Panc1 (cell line): ENCODE data around the gene GCK. TPM values are rescaled to one million over a fixed set of nuclear protein-coding genes. Genes with fewer than 3 reads are reported as not detected.

Experiments used
- ATAC-seq: fragments of 200-7000 bp; cut with Tn5 transposase; 2 replicates; pipeline ENCODE4 v1.9.1; 2020; ENCODE audit warnings: mild to moderate bottlenecking, moderate library complexity
- BruUV-seq: library from RNA; stranded (reverse); fragments of 400-500 nt; replicated peaks from 2 replicates; lab custom pipeline; 2021; lab: Mats Ljungman, UMichigan
- CTCF ChIA-PET: fragments of 300-600 bp; sonication (Branson Sonifier 250); formaldehyde crosslinking; loops from one replicate; lab custom pipeline; 2022; ENCODE audit warnings: antibody characterized with exemption; lab: Charles Lee
- POLR2A ChIA-PET: fragments of 300-600 bp; sonication (Branson Sonifier 250); formaldehyde crosslinking; loops from one replicate; lab custom pipeline; 2022; ENCODE audit warnings: antibody characterized with exemption; lab: Charles Lee
- DNase-seq: peaks from one replicate; pipeline ENCODE4 v3.0.0-alpha.2; 2010; ENCODE audit warnings: low read depth, low spot score
- H3K27ac ChIP-seq: 2 replicates; pipeline ENCODE4 v1.5.1; 2011; ENCODE audit warnings: mild to moderate bottlenecking, low read length, inconsistent platforms
- H3K27me3 ChIP-seq: fragments of 200-500 bp; sonication (Bioruptor generic); 2 replicates; pipeline ENCODE4 v1.6.0; 2014; ENCODE audit warnings: low read length, inconsistent platforms; ENCODE audit not compliant: control insufficient read depth, insufficient read depth
- H3K36me3 ChIP-seq: fragments of 200-500 bp; sonication (Bioruptor generic); 2 replicates; pipeline ENCODE4 v1.5.1; 2014; ENCODE audit warnings: inconsistent platforms, mild to moderate bottlenecking, low read length, moderate library complexity; ENCODE audit not compliant: control insufficient read depth, insufficient read depth
- H3K4me1 ChIP-seq: 2 replicates; pipeline ENCODE4 v1.5.1; 2011; ENCODE audit warnings: inconsistent platforms, mild to moderate bottlenecking, low read length, moderate library complexity; ENCODE audit not compliant: control insufficient read depth, insufficient read depth
- H3K4me3 ChIP-seq, 2 experiments: 2 replicates each; pipeline ENCODE4 v1.5.1; 2011 to 2012; ENCODE audit warnings: low read depth in 2 of 2, low read length in 2 of 2, mild to moderate bottlenecking in 2 of 2, inconsistent platforms in 1 of 2, moderate library complexity in 1 of 2
- H3K9me3 ChIP-seq: fragments of 200-500 bp; sonication (Bioruptor generic); 2 replicates; pipeline ENCODE4 v1.5.1; 2014; ENCODE audit warnings: low read depth, mild to moderate bottlenecking, inconsistent platforms, low read length, moderate library complexity; ENCODE audit not compliant: control insufficient read depth, insufficient read depth
- CTCF ChIP-seq: fragments of 450-650 bp; IDR thresholded peaks from 2 replicates; pipeline ENCODE4 v1.5.1; 2017; ENCODE audit warnings: mild to moderate bottlenecking
- POLR2AphosphoS5 ChIP-seq: IDR thresholded peaks from 2 replicates; pipeline ENCODE4 v1.6.1; 2012; ENCODE audit warnings: mild to moderate bottlenecking, low read depth, low read length, moderate library complexity
- REST ChIP-seq, 2 experiments: IDR thresholded peaks; 2 replicates each; pipeline ENCODE4 v1.6.1; 2011 to 2012; ENCODE audit warnings: low read depth in 2 of 2, control low read depth in 1 of 2, low read length in 1 of 2, mild to moderate bottlenecking in 1 of 2, moderate library complexity in 1 of 2; ENCODE audit not compliant: insufficient read depth in 1 of 2
- SIN3A ChIP-seq: IDR thresholded peaks from 2 replicates; pipeline ENCODE4 v1.6.1; 2012; ENCODE audit warnings: low read depth, mild to moderate bottlenecking, low read length, moderate library complexity, borderline replicate concordance; ENCODE audit not compliant: insufficient read depth
- TCF7L2 ChIP-seq: IDR thresholded peaks from 2 replicates; pipeline ENCODE4 v1.6.1; 2011; ENCODE audit warnings: mild to moderate bottlenecking, low read depth, low read length, inconsistent platforms
- in situ Hi-C: cut with HindIII; loops from 2 replicates; pipeline ENCODE4 v1.10.0; 2016; ENCODE audit warnings: low sequenced_read_pairs, low pct_unique_long_range_greater_than_20kb
- intact Hi-C: fragments of 100-400 bp; cut with micrococcal nuclease; formaldehyde crosslinking; loops from one replicate; pipeline ENCODE4 v1.10.0; 2022; ENCODE audit not compliant: unreplicated experiment
- total RNA-seq: library from RNA; stranded (reverse); gene quantifications from one replicate; pipeline ENCODE4 v1.2.1, GENCODE V29; 2021; ENCODE audit not compliant: unreplicated experiment

GCK gene
- total RNA-seq, 1 experiment from 2014 or later: 0.36 TPM

GRCh38 chr7:44102846-44103565 lies 86.2 kb downstream of the GCK start:
- Histone ChIP-seq H3K4me1 (peaks cover 12% of the 10 kb centered on the region; the same call in 1 of the 2 replicates), H3K36me3 (no peaks in the 10 kb centered on the region), H3K27me3 (no peaks in the 10 kb centered on the region), H3K4me3 (no peak overlapping the region), H3K9me3 (no peaks in the 10 kb centered on the region), H3K27ac (no peak overlapping the region)
- no TSS peak for BruUV-seq
- ChIA-PET CTCF (interaction anchor here (0.6 kb wide), 1 partner anchor 32 kb away, joined by 5 read pairs; no protein-coding TSS in a partner anchor), POLR2A (no interaction called here)
- ATAC-seq (no peak), DNase-seq (no peak)
- intact Hi-C loops (no loop called here), in situ Hi-C loops (no loop called here)
- TF ChIP-seq POLR2AphosphoS5 (no peak), REST (IDR thresholded peaks at IDR 0.05; ENCODE audit: insufficient read depth in 1 of 2, low read depth in 2 of 2, low read length in 1 of 2) (no peak), TCF7L2 (no peak), SIN3A (no peak)

GRCh38 chr7:44101966-44102845 lies 87.0 kb downstream of the GCK start:
- in situ Hi-C loops: no loop called here
- DNase-seq: no peak
- intact Hi-C loops: no loop called here
- TF ChIP-seq TCF7L2 (no peak), CTCF (no peak), REST (IDR thresholded peaks at IDR 0.05; ENCODE audit: insufficient read depth in 1 of 2, low read depth in 2 of 2, low read length in 1 of 2) (no peak), POLR2AphosphoS5 (no peak), SIN3A (no peak)
- ChIA-PET POLR2A (no interaction called here), CTCF (interaction anchor here (0.6 kb wide), 2 partner anchors 12 to 33 kb away, joined by 3 to 5 read pairs; no protein-coding TSS in a partner anchor)
- no peaks in the 10 kb centered on the region for H3K9me3 ChIP-seq
- no peaks in the 10 kb centered on the region for H3K27me3 ChIP-seq
- H3K4me1 ChIP-seq: peaks cover 14% of the 10 kb centered on the region
- ATAC-seq: no peak
- BruUV-seq: no TSS peak
- H3K36me3 ChIP-seq: no peaks in the 10 kb centered on the region
- no peak overlapping the region for H3K27ac ChIP-seq
- no peak overlapping the region for H3K4me3 ChIP-seq
